Activated CD8-positive, alpha-beta memory T cell treated with anti-CD3 and anti-CD28 coated beads, Interleukin-2, amount 50 U/mL, for 24 hours (primary cell): ENCODE data around the gene MAP2K7.
"Not testable (repeated sequence)": the region's sequence is repeated elsewhere in the genome, so short reads cannot be mapped to it uniquely, and the experiment has no call there.

Source experiments
- DNase-seq: peaks from one replicate; pipeline ENCODE4 v3.0.0-alpha.2; 2020; ENCODE audit errors: extremely low read depth

Gene MAP2K7

DNA sequence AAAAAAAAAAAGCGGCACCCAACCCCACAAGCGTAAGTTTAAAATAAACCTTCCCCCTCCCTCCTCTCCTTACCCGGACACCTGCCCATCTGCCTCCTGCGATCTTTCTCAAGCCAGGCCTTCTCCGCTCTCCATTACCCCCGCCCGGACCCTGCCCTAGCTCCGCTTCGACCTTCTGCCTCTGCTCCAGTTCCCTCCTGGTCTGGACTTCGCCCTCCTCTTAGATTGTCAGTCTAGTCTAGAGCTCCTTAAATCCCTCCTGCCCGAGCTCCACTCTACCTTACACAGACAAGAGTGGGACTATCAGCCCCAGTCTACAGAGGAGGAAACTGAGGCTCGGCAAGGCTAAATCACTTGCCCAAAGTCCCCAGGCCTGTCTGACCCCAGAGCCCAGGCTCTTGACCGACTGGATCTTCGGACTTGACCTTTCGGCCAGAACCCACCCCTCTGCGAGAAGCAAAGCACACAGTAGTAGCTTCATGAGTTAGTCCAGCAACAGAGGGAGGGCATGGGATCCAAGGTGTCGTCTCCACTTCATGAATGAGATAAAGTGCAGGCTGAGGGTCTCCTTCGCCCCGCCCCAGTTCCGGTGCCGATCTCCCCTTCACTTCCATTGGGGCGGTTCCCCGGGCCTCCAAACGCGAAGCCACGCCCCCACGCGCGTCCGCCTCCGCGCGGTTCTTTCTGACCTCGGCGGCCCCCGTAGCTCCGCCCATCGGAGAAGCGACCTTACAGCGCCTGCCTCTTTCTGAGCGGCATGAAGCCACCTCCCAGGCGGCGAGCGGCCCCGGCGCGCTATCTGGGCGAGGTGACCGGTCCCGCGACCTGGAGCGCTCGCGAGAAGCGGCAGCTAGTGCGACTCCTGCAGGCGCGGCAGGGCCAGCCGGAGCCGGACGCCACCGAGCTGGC lies 16.2 kb downstream of the MAP2K7 start, which contains the start of gene SNAPC2:
SNAPC2 (plus strand) TSS at position 729 of the 909 bp plus-strand sequence; CDS start at position 758, 29 bp downstream.
- peak; percentile 91 for DNase-seq

DNA sequence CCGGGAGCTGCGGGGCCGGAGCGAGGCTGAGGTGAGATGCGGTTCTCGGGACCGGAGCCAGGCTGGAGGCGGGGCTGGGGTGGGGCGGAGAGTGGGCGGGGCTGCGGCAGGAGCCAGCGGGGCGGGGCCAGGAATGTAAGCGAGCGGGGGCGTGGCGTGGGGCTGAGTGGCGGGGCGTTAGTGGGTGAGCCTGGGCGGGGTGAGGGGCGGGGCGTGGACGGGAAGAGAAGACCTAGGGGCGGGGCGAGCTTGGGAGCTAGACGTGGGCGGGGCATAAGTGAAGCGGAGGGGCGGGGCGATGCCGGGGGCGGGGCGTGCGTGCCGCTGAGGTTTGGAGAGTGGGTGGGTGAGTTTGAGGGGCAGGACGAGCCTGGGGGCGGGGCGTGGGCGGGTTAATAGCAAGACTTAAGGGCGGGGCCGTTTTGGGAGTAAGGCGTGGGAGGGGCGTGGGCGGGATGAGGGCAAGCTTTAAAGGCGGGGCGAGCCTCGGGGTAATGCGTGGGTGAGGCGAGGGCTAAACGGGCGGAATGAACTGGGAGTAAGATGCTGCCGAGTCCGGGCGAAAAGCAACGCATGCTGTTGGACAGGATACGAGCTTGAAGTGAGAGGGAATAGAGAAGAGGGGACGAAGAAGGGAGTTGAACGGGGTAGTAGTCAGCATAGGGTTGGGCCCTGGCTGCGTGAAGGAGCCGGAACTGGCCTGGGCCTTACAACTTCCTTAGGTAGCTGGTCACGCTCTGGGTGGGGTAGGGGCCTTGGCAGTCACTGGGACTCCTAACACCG lies 17.0 kb downstream of the MAP2K7 start:
- peak; percentile 98 for DNase-seq

DNA sequence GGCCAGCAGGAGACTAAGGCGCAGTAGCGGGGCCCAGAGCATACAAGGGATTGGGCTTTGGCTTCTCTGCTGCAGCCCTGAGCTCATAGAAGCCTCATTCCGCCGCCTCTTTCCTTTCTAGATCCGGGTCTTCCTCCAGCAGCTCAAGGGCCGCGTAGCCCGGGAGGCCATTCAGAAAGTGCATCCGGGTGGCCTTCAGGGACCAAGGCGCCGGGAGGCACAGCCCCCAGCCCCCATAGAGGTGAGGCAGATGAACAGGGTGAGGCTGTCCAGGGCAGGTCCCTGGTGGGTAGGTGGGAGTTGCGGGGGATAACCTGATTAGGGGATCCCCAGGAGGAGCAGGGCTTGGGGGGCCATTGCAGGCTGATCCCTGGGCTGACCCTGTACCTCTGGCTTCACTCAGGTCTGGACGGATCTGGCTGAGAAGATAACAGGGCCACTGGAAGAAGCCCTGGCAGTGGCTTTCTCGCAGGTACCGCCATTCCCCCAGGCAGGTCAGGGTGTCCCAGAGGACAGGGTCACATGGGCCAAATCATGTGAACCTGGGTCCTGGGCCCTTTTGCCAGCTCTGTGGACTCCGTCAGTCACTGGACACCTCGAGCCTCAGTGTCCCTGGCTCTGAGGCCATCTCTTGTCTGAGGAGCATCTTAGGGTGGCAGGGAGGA lies 17.8 kb downstream of the MAP2K7 start:
- DNase-seq = no peak

DNA sequence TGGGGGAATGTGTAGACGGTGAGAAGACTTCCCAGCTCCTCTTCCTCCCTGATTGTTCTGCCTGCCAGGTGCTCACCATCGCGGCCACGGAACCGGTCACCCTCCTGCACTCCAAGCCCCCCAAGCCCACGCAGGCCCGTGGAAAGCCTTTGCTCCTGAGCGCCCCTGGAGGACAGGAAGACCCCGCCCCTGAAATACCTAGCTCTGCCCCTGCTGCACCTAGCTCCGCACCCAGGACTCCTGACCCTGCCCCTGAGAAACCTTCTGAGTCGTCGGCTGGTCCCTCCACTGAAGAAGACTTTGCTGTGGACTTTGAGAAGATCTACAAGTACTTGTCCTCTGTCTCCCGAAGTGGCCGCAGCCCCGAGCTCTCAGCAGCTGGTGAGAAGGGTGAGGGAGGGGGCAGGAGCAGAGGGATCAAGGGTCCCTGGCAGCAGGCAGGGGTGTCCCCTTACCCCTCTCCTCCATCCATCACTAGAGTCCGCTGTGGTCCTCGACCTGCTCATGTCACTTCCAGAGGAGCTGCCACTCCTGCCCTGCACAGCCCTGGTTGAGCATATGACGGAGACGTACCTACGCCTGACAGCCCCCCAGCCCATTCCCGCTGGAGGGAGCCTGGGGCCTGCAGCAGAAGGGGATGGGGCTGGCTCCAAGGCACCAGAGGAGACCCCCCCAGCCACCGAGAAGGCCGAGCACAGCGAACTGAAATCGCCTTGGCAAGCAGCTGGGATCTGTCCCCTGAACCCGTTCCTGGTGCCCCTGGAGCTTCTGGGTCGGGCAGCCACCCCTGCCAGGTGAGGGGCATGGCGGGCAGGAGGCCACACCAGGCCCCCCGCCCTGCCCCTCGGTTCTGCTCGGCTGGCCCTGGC lies 18.5 kb downstream of the MAP2K7 start:
- no peak for DNase-seq

DNA sequence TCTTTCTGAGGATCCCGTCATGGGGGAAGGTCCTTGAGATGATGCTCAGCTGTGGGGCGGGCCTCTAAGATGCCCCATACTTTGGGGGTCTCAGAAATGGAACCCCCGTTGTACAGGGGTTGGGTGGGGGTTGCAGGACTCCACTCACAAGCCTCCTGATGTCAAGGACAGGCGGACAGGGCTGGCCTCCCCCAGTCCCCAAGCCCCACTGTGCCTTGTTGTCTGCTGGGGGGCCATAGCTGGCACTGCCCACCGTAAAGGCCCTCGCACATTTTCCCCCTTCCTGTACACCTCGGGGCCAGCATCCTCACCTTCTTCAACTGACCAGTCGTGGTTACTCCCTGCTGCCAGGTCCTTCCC lies 19.1 kb downstream of the MAP2K7 start:
- DNase-seq = no peak

DNA sequence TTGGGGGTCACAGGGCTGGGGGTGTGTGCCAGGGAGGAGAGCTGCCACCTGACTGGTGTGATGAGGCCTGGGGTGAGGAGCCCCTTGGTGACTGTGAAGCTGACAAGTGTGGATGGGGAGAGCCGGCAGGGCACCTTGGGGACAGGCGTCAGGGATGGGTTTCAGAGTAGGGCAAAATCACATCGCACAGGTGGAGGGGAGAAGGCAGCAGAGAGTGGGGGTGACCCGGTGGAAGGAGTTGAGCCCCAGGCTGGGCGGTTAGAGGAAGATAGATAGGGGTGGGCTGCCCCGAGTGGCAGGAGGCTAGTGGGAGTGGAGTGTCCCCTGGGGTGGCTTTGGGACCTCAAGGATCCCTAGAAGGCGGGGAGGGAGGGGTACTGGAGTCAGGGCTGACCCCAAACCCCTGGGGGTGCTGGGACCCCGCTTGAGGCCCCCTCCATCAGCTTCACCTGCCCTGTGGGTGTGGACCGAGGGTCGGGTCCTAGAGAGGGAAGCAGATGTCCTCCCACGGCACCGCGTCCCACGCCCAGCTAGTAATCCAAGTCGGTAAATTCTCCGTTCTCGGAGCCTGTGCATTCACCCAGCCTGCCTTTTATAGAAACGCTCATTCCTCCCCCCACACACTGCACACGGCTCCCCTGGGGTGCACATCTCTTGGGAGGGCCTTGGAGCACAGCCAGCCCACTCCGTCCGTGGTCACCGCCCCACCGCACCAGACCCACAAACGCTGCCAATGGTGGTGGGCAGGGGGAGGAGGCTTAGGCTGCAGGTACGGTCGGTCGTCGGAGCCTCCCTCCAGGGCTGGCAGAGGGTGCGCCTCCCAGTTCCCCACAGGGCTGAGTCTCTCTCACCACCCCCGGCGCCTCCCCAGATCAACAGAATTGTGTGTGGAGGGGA lies 19.9 kb downstream of the MAP2K7 start:
- no peak for DNase-seq

DNA sequence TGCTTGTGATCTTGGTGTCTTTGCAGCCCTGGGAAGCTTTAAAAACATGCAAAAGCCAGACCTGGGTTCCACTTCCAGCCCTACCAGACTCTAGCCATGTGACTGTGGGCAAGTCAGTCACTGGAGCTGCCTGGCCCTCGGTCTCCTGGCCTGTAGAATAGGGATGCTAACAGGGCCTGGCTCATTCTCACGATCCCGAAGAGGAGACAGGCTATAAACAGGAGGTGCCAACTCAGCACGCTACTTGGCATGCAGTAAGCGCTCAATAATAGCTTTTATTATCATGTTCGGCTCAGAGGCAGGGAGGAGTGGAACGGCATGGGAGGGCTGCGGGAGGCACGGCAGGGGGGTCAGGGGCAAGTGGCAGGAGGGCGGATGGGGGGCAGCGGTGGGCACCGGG lies 20.6 kb downstream of the MAP2K7 start:
- no peak for DNase-seq

DNA sequence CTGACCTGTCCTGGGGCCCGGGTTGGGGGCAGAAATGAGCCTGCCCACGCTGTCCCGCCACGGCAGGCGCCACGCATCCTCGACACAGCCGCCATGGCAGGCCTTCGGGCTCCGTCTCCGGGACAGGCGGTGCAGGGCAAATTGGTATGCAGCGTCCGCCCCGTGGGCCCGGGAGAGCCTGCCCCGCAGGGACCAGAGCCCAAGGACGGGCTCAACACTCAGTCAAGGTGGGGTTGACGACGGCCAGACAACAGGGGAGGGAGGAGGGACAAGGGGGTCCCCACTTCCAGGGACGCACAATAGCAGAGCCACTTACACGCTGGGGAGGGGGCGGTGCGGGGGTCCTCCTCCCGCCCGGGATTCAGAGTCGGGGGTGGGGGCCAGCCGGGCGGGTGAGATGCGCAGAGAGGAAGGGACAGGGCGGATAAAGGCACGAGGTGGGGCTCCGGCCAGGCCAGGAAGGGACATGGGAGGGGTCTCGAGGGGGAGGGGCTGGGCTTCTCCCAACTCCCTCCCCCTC lies 21.0 kb downstream of the MAP2K7 start:
- DNase-seq = no peak

DNA sequence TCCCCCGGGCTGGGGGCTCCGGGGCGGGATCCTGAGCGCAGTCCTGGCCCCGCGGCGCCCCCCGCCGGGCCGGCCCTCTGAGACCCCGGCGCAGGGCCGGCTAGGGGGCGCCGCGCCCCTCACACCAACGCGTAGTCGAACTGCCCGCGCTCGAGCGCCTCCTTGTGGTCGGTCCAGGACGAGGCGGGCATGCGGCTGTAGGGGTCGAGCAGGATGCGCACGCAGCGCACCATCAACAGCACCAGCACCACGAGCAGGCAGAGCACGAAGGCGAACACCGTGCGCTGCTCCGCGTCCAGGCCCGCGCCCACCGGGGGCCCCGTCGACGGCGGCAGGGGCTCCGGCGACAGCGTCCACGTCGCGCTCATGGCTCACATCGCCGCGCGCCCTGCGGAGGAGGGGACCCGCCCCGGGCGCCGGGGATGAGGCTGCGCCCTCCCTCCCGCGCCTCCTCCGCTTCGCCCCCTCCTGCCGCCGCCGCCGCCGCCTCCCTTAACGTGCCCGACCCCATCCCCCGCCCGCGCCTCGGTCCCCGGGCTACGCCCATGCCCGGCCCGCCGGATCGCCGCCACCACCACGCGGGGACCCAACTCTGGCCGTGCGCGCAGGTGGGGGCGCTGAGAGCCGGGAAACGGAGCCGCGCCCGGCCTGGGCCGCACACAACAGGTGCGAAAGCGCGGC lies 21.6 kb downstream of the MAP2K7 start:
- DNase-seq = peak; percentile 38

DNA sequence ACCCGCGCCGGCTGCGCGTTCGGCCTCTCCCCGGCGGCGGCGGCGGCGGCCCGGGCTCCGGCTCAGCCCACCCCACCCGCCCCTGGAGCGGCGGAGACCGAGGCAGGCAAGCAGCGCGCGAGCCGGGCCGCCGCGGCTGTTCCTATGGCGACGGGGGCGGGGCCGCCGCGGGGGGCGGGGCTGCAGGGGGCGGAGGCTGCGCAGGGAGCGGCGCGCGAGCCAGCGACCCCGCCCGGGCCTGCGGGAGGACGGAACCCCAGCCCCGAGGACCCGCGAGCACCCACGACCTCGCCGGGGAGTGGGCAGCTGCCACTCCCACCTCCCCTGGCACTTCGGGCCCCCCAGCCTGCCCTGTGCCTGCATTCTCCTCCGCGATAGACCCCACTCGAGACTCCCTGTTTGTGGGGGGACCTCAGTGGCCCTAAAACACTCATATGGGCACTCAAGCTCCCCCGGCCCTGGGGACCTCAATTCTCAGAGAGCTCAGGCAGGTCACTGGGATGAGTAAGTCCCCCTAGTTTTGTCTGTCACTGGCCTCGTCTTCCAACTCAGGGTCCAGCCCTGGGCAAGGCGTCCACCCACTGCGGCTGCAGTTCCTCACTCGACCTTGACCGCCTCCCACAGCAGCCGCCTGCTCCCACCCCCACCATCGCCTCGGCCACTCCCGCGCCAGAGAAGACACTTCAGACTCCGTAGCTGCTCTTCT lies 22.5 kb downstream of the MAP2K7 start, which contains the start of gene CTXN1:
CTXN1 (minus strand) TSS at position 115 of the 706 bp plus-strand sequence. CDS start 597 bp downstream, outside the sequence.
- DNase-seq = no peak

DNA sequence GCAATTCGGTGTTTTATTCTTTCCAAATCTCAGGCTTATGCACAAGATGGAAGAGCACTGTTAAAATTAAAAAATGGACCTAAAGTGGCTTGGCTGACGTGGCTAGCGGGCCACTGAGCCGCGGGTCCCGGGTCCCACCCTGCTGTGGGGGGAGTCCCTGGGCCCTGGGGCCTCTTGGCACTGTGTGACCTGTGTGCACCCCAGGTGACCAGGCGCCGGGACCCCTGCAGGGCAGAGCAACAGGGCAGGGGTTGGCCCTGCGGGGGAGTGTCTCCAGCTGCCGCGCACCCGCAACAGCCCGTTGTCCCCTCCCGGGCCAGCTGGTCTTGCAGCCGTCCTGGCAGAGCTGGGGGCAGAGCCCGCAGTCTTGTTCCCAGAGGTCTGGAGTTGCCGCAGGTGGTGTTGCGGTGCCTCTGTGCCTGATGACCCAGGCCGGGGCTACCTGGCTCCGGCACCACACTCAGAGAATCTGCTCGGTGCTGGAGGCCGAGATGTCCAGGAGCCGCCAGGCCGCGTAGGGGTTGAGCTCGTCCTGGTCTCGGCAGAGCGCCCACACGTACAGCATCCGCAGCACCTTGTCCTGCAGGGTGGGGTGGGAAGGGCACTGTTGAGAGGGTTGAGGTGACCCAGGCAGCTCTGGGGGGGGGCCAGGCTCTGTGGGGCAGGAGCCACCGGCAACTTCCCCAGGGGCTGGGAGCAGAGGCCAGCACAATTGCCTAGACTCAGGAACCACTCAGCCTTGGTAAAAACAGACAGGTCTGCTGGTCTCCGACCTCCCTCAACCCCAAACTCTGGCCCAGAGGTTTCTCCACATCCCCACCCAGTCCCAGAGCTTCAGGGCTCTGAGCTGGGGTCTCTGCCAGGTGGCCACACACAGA lies 23.3 kb downstream of the MAP2K7 start:
- DNase-seq = no peak

DNA sequence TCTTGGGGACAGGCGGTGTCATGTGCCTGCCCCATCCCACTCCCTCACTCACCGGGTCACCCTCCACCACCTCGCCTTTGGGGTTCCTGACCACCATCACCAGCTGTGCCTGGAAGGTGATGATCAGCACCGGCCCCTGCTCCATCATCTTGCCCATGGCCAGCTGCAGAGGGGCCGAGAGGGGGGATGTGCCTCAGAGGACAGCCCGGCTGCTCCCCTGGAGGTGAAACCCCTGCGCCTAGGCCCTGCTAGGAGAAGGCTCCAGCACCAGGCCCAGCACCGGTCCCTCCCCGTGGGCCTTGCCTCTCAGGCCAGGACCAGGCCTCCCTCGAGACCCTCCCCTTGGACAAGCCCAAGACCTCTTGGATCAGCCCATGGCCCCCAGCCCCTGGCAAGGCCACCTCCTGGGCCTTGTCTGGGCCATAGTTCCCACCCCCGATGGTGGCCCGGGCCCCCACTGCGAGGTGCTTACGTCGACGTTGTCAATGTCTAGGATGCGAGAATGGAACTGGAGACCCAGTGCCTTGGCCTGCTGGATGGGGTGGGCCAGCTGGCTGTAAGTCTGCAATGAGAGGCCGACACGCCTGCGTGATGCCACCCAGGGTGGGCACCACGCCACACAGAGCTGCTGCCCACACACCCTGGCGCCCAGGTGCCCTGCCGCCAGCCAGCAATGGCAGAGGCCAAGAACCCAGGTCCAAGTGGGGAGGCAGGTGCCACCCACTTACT lies 24.1 kb downstream of the MAP2K7 start:
- DNase-seq = no peak

DNA sequence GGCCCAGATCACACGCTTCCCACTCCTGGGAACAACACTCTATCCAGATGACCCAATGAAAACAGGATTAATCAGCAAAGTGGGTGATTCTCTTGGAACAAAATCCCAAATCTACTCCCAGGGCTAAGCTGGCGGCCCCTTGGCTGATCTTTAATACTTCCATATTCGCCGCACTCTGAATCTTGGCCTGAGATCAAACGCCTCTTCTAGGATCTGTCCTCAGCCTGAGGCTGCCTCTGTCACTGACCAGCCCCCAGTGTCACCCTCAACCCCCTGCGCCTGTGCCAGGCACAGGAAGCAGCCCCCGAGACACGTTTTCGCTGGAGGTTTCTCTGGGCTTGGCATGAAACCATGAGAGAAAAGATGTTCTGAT lies 24.6 kb downstream of the MAP2K7 start:
- no peak for DNase-seq

DNA sequence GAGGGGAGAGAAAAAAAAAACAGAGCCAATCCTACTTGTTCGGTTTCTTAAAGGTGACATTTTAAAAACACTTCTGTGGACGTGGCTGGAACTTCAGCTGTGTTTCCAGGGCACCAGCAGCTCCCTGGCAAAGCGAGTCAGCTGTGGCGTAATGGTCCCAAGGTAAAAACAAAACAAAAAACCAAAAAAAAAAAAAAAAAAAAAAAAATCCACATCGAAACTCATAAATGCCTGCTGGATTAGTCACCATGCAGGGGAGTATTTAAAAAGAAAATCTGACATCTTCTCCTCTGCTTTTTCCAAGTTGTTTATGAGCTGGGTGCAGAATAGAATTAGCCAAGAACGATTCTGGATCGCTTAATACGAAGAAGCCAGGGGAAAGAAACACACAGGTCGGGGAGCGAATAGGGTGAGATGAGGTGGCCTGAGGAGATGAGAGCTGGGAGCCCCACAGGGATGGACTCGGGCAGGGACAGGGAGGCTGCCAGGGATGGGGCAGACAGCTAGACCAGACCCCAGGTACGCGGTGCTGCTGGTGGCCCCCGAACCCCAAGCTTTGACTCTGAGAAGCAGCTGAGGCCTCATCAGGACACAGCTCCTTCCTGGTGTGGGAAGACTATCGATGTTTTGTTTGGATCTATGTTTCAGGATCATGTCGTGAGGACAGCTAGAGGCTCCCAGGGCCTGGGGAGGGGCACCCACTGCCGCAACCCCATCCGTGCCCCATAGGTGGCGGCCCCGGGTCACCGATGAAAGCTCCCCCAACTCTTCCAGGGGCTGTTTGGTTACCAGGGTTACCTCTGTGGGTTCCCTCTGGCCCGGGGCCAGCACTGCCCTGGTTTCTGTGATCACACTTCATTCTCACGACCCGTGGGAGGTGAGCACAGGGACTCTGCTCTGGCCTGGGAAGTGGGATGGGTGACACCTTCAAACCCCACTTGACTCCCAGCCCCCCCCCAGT lies 25.3 kb downstream of the MAP2K7 start:
- peak; percentile 32 for DNase-seq

DNA sequence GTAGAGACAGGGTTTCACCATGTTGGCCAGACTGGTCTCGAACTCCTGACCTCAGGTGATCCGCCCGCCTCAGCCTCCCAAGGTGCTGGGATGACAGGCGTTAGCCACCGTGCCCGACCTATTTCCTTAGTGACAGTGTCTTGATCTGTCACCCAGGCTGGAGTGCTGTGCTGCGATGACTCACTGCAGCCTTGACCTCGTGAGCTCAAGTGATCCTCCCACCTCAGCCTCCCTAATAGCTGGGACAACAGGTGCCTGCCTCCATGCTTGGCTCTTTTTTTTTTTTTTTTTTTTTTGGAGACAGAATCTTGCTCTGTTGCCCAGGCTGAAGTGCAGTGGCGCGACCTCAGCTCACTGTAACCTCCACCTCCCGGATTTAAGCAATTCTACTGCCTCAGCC lies 26.4 kb downstream of the MAP2K7 start:
- not testable (repeated sequence) for DNase-seq

DNA sequence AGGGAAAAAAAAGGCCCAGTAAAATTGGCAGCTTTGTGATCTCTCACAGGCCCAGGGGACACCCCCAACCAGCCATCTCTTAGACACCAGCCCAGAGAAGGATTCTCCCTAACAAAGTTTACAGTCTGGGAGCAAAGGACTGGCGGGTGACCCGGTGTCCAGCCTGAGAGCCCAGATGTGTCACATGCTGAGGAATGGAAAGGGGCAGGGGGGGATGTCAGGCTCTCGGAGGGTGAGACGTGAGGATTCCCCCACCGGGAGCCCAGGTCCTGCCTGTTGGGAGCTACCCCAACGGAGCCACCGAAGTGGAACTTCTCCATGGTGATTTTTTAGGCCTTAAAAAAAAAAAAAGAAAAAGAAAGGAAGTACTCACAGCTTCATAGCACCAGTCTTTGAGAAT lies 27.1 kb downstream of the MAP2K7 start:
- DNase-seq = no peak
